ENCODE results near the gene FBXW4. TPM values are rescaled to one million over a fixed set of nuclear protein-coding genes. Genes with fewer than 3 reads are reported as not detected.

Gene FBXW4
- total RNA-seq, 1 donor from 2014 or later = 21.9 TPM

- no peak overlapping the region for H3K4me2 ChIP-seq (ENCODE audit: low read length)
- DNase-seq (ENCODE audit: low read depth) (no peak), FAIRE-seq (no peak)
- no peak overlapping the region for H3K4me3 ChIP-seq (ENCODE audit: insufficient read depth, low read depth, low read length)
- no peaks in the 10 kb centered on the region for H3K27me3 ChIP-seq (ENCODE audit: insufficient read depth, low read length)
- H2AFZ ChIP-seq (ENCODE audit: low read depth, low read length) = no peak overlapping the region
- peaks cover 8% of the 10 kb centered on the region for H3K9me3 Mint-ChIP-seq (ENCODE audit: unreplicated experiment)
- peaks cover 14% of the 10 kb centered on the region for H3K36me3 Mint-ChIP-seq (ENCODE audit: low read depth, unreplicated experiment)
- H3K4me3 Mint-ChIP-seq (ENCODE audit: unreplicated experiment) = no peak overlapping the region
- no peak overlapping the region for H3K27ac ChIP-seq (ENCODE audit: low read depth, low read length)
- no peaks in the 10 kb centered on the region for H4K20me1 ChIP-seq (ENCODE audit: insufficient read depth, low read length)
- peaks cover 8% of the 10 kb centered on the region for H3K9me3 ChIP-seq (ENCODE audit: insufficient read depth, low read depth, low read length)
- TF ChIP-seq CTCF (IDR thresholded peaks at IDR 0.05; ENCODE audit: insufficient read depth, low read depth, low read length) = no peak
- TF ChIP-seq EZH2 (IDR thresholded peaks at IDR 0.05; ENCODE audit: insufficient read depth, low read length) = no peak
- H3K9ac ChIP-seq (ENCODE audit: low read length) = no peak overlapping the region
- no peaks in the 10 kb centered on the region for H3K36me3 ChIP-seq (ENCODE audit: insufficient read depth, low read length)
- no peak overlapping the region for H3K27ac Mint-ChIP-seq (ENCODE audit: unreplicated experiment)
- H3K79me2 ChIP-seq (ENCODE audit: insufficient read depth, low read length) = no peaks in the 10 kb centered on the region
- no peaks in the 10 kb centered on the region for H3K4me1 ChIP-seq (ENCODE audit: insufficient read depth, low read length)
- peaks cover 12% of the 10 kb centered on the region for H3K27me3 Mint-ChIP-seq (ENCODE audit: low read depth, unreplicated experiment)
- H3K4me1 Mint-ChIP-seq (ENCODE audit: low read depth, unreplicated experiment) = no peaks in the 10 kb centered on the region
Measured at GRCh38 chr10:101576211-101576863, 118.6 kb downstream of the FBXW4 start.

- no peak overlapping the region for H3K4me2 ChIP-seq (ENCODE audit: low read length)
- Mint-ChIP-seq H3K4me3 (ENCODE audit: unreplicated experiment) (no peak overlapping the region), H3K9me3 (ENCODE audit: unreplicated experiment) (peaks cover 8% of the 10 kb centered on the region), H3K36me3 (ENCODE audit: low read depth, unreplicated experiment) (peaks cover 14% of the 10 kb centered on the region), H3K4me1 (ENCODE audit: low read depth, unreplicated experiment) (no peaks in the 10 kb centered on the region), H3K27ac (ENCODE audit: unreplicated experiment) (no peak overlapping the region), H3K27me3 (ENCODE audit: low read depth, unreplicated experiment) (peaks cover 18% of the 10 kb centered on the region)
- peaks cover 3% of the 10 kb centered on the region for H3K4me1 ChIP-seq (ENCODE audit: insufficient read depth, low read length)
- H2AFZ ChIP-seq (ENCODE audit: low read depth, low read length) = no peak overlapping the region
- H3K9ac ChIP-seq (ENCODE audit: low read length) = no peak overlapping the region
- no peaks in the 10 kb centered on the region for H3K27me3 ChIP-seq (ENCODE audit: insufficient read depth, low read length)
- peaks cover 8% of the 10 kb centered on the region for H3K9me3 ChIP-seq (ENCODE audit: insufficient read depth, low read depth, low read length)
- no peak for TF ChIP-seq CTCF (IDR thresholded peaks at IDR 0.05; ENCODE audit: insufficient read depth, low read depth, low read length)
- TF ChIP-seq EZH2 (IDR thresholded peaks at IDR 0.05; ENCODE audit: insufficient read depth, low read length) = no peak
- FAIRE-seq (no peak), DNase-seq (ENCODE audit: low read depth) (no peak)
- H3K27ac ChIP-seq (ENCODE audit: low read depth, low read length) = no peak overlapping the region
- no peaks in the 10 kb centered on the region for H3K36me3 ChIP-seq (ENCODE audit: insufficient read depth, low read length)
- no peak overlapping the region for H3K4me3 ChIP-seq (ENCODE audit: insufficient read depth, low read depth, low read length)
- H3K79me2 ChIP-seq (ENCODE audit: insufficient read depth, low read length) = no peaks in the 10 kb centered on the region
- H4K20me1 ChIP-seq (ENCODE audit: insufficient read depth, low read length) = no peaks in the 10 kb centered on the region
Measured at GRCh38 chr10:101575580-101576210, 119.3 kb downstream of the FBXW4 start.

- Mint-ChIP-seq H3K27ac (ENCODE audit: unreplicated experiment) (no peak overlapping the region), H3K4me1 (ENCODE audit: low read depth, unreplicated experiment) (no peaks in the 10 kb centered on the region), H3K9me3 (ENCODE audit: unreplicated experiment) (peaks cover 8% of the 10 kb centered on the region), H3K27me3 (ENCODE audit: low read depth, unreplicated experiment) (peaks cover 19% of the 10 kb centered on the region), H3K4me3 (ENCODE audit: unreplicated experiment) (no peak overlapping the region), H3K36me3 (ENCODE audit: low read depth, unreplicated experiment) (peaks cover 13% of the 10 kb centered on the region)
- H3K4me3 ChIP-seq (ENCODE audit: insufficient read depth, low read depth, low read length) = no peak overlapping the region
- no peak for TF ChIP-seq EZH2 (IDR thresholded peaks at IDR 0.05; ENCODE audit: insufficient read depth, low read length)
- no peak for TF ChIP-seq CTCF (IDR thresholded peaks at IDR 0.05; ENCODE audit: insufficient read depth, low read depth, low read length)
- no peak overlapping the region for H2AFZ ChIP-seq (ENCODE audit: low read depth, low read length)
- peaks cover 8% of the 10 kb centered on the region for H3K9me3 ChIP-seq (ENCODE audit: insufficient read depth, low read depth, low read length)
- H3K4me1 ChIP-seq (ENCODE audit: insufficient read depth, low read length) = peaks cover 6% of the 10 kb centered on the region
- no peak overlapping the region for H3K27ac ChIP-seq (ENCODE audit: low read depth, low read length)
- no peaks in the 10 kb centered on the region for H3K79me2 ChIP-seq (ENCODE audit: insufficient read depth, low read length)
- no peak overlapping the region for H3K9ac ChIP-seq (ENCODE audit: low read length)
- no peak for FAIRE-seq
- no peaks in the 10 kb centered on the region for H3K27me3 ChIP-seq (ENCODE audit: insufficient read depth, low read length)
- no peaks in the 10 kb centered on the region for H4K20me1 ChIP-seq (ENCODE audit: insufficient read depth, low read length)
- H3K36me3 ChIP-seq (ENCODE audit: insufficient read depth, low read length) = no peaks in the 10 kb centered on the region
- no peak overlapping the region for H3K4me2 ChIP-seq (ENCODE audit: low read length)
- DNase-seq (ENCODE audit: low read depth) = no peak
Measured at GRCh38 chr10:101575091-101575490, 119.9 kb downstream of the FBXW4 start.

Measured in astrocyte (in vitro differentiated cells and primary cell).